ENCODE data around the gene RELB.
"Not testable (repeated sequence)": the region's sequence is repeated elsewhere in the genome, so short reads cannot be mapped to it uniquely, and the experiment has no call there.

Gene RELB

DNA sequence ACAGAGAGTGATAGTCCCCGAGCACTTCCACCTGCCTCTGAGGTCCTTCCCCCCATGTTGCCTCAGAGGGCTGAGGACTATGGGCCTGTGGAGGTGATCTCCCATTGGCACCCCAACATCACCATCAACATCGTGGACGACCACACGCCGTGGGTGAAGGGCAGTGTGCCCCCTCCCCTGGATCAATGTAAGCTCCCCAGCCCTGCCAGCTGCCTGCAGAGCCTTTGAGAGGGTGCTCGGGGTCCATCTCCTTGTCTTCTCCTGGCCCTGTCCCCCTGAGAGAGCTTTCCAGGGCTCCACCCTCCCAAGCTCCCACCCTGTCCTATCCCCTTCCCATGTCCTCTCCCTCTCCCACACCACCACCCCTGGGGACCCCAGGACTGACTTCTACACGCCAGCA lies 14.9 kb upstream of the RELB start:
- no peak for DNase-seq (ENCODE audit: low spot score)

DNA sequence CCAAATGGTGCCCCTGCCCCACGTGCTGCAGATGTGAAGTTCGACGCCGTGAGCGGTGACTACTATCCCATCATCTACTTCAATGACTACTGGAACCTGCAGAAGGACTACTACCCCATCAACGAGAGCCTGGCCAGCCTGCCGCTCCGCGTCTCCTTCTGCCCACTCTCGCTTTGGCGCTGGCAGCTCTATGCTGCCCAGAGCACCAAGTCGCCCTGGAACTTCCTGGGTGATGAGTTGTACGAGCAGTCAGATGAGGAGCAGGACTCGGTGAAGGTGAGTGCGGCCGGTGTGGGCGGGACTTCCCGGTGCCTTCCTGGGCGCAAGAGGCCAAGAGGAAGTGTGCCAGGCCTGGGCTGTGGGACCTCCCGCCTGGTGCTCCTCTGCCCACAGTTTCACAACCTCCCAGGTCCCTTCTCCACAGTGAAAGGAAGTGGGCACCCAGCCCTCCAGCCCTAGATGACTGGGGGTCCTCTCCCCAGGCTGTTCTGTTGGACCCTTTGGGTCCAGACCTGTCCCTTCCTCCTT lies 14.1 kb upstream of the RELB start:
- DNase-seq (ENCODE audit: low spot score), result no peak

- no peak for DNase-seq (ENCODE audit: low spot score)
Measured at GRCh38 chr19:44988273-44988672, 13.0 kb upstream of the RELB start.

GRCh38 chr19:44988896-44989556 lies 12.2 kb upstream of the RELB start:
- peak; percentile 83 for DNase-seq (ENCODE audit: low spot score)

- no peak for DNase-seq (ENCODE audit: low spot score)
Measured at GRCh38 chr19:44990459-44990858, 10.8 kb upstream of the RELB start.

- DNase-seq (ENCODE audit: low spot score), result no peak
Measured at GRCh38 chr19:44990966-44991365, 10.3 kb upstream of the RELB start.

GRCh38 chr19:44992336-44993163 lies 8.7 kb upstream of the RELB start:
- DNase-seq (ENCODE audit: low spot score), result no peak

DNA sequence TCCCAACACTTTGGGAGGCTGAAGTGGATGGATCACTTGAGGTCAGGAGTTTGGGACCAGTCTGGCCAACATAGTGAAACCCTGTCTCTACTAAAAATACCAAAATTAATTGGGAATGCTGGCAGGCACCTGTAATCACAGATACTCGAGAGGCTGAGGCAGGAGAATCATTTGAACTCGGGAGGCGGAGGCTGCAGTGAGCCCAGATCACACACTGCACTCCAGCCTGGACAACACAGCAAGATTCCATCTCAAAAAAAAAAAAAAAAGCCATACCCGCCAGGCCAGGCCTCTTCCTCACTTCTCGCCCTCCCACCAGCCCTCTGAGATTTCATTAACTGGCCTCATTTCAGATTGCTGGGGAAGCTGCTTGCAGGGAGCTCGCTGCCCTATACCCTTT lies 7.7 kb upstream of the RELB start:
- DNase-seq (ENCODE audit: low spot score), result no peak

DNA sequence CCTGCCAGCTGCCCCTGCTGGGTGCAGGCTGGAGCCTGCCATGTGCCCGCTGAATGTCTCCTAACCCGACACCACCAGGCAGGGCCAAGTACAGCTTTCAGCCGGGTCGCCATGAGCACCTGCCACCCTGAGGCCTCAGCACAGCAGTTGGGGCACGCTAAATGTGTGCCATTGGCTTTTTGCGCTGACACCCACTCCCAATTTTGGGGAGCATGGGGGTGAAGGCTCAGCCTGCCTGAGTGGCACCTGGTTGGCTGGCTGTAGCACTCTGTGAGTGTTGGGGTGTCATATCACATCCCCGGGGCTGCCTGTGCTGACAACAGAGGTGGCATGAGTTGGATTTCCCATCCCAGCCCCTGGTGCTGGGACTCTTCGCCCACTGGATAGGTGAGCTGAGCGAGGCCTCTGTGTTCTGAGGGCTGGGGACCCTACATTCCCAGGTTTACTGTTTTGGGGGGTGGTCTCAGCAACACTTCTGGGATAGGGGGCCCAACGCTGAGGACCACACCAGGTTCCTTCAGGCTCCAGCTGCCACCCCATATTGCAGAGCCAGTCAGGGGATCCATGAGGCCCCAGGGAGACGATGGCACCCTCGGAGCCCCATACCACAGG lies 7.2 kb upstream of the RELB start:
- DNase-seq (ENCODE audit: low spot score), result no peak

GRCh38 chr19:44998025-44998424 lies 3.2 kb upstream of the RELB start:
- DNase-seq (ENCODE audit: low spot score), result no peak

- DNase-seq (ENCODE audit: low spot score), result not testable (repeated sequence)
Measured at GRCh38 chr19:44999131-44999925, 1.9 kb upstream of the RELB start.

- not testable (repeated sequence) for DNase-seq (ENCODE audit: low spot score)
Measured at GRCh38 chr19:45000665-45001064, 599 bp upstream of the RELB start.

GRCh38 chr19:45003485-45003884 lies 2.2 kb downstream of the RELB start:
- no peak for DNase-seq (ENCODE audit: low spot score)

GRCh38 chr19:45005787-45006186 lies 4.5 kb downstream of the RELB start:
- no peak for DNase-seq (ENCODE audit: low spot score)

- no peak for DNase-seq (ENCODE audit: low spot score)
Measured at GRCh38 chr19:45008552-45008951, 7.3 kb downstream of the RELB start.

- no peak for DNase-seq (ENCODE audit: low spot score)
Measured at GRCh38 chr19:45009625-45010255, 8.5 kb downstream of the RELB start.

DNA sequence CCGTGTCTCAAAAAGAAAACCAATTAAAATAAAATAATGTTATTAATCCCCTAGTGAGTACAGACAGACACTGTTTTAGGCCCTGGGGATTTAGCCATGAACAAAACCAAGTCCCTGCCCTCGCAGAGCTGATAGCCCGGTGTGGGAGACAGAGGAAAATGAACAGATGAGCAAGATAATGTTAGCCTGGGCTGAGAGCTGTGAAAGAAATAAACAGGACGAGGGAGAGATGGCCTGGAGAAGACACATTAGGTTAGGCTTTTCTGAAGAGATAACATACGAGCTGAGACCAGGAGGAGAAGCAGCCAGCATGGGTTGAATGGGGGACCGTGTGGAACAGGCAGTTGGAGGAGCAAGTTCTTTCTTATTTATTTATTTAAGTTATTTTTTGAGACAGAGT lies 9.0 kb downstream of the RELB start:
- no peak for DNase-seq (ENCODE audit: low spot score)

- DNase-seq (ENCODE audit: low spot score), result no peak
Measured at GRCh38 chr19:45011959-45012358, 10.7 kb downstream of the RELB start.

GRCh38 chr19:45016388-45017314 lies 15.4 kb downstream of the RELB start:
- peak; percentile 81 for DNase-seq (ENCODE audit: low spot score)

DNA sequence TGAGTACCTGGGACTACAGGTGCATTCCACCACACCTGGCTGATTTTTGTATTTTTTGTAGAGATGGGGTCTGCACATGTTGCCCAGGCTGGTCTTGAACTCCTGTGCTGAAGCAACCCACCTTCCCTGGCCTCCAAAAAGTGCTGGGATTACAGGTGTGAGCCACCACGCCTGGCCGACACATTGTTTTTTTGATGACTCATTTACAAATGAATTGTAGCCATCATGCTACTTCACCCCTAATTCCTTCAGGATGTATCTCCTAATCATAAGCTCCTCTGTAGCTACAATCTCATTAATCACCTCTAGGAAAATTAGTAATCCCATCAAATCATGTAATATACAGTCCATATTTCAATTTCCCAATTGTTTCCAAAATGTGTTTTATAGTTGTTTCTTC lies 17.9 kb downstream of the RELB start:
- DNase-seq (ENCODE audit: low spot score), result no peak

- DNase-seq (ENCODE audit: low spot score), result no peak
Measured at GRCh38 chr19:45020071-45020470, 18.8 kb downstream of the RELB start.
